Body of pancreas (tissue), 4 donors: ENCODE results near the gene OTULINL. TPM values are rescaled to one million over a fixed set of nuclear protein-coding genes. Genes with fewer than 3 reads are reported as not detected.

Experiments
- ATAC-seq: fragments of 150-250 bp; one replicate; pipeline ENCODE4 v1.9.1; 2016
- DNase-seq, 4 donors: peaks; one replicate each; pipeline ENCODE4 v3.0.0-alpha.2; 2019
- H3K27ac ChIP-seq, 4 donors: fragments of 200-600 bp; sonication (generic); 1 replicate in 3 of 4; 2 replicates in 1 of 4; pipeline versions ENCODE4 v1.5.1 to v1.6.1; 2016 to 2019; ENCODE audit warnings: mild to moderate bottlenecking in 1 of 4, mixed read lengths in 1 of 4, moderate library complexity in 1 of 4
- H3K27me3 ChIP-seq, 2 donors: fragments of 200-600 bp; sonication (generic); one replicate each; pipeline ENCODE4 v1.6.0; 2016; ENCODE audit warnings: mild to moderate bottlenecking in 1 of 2
- H3K36me3 ChIP-seq, 2 donors: fragments of 200-600 bp; sonication (generic); replicated peaks in 1 of 2; 2 replicates each; pipeline ENCODE4 v1.5.1; 2016; ENCODE audit warnings: low read depth in 2 of 2; ENCODE audit not compliant: insufficient read depth in 1 of 2
- H3K4me1 ChIP-seq: fragments of 200-600 bp; sonication (generic); one replicate; pipeline ENCODE4 v1.6.0; 2016
- H3K4me3 ChIP-seq, 2 donors: fragments of 200-600 bp; sonication (generic); 1 replicate in 1 of 2; 2 replicates in 1 of 2; pipeline ENCODE4 v1.5.1; 2016 to 2019
- H3K9me3 ChIP-seq, 3 donors: fragments of 200-600 bp; sonication (generic); 1 replicate in 2 of 3; 2 replicates in 1 of 3; pipeline ENCODE4 v1.5.1; 2016
- POLR2A ChIP-seq, 3 donors: fragments of 450-650 bp; IDR thresholded peaks; one replicate each; pipeline ENCODE4 v1.6.1; 2016; ENCODE audit warnings: antibody characterized with exemption in 3 of 3, mild to moderate bottlenecking in 2 of 3
- WGBS, 2 donors: methylation state at CpG; one replicate each; pipeline ENCODE4 v1.1.5; 2017; 5-methylcytosine and 5-hydroxymethylcytosine counted together
- intact Hi-C: fragments of 100-400 bp; cut with DNase I; formaldehyde crosslinking; loops from one replicate; pipeline ENCODE4 v1.15.1; 2023
- total RNA-seq, 2 donors: library from RNA; depleted of rRNA; stranded (reverse); fragments of >200 nt; gene quantifications; one replicate each; pipeline ENCODE4 v1.1.0, GENCODE V29; 2016
- TF ChIP-seq, protein P1 (sequence below), 7 experiments: fragments of 450-650 bp in 4 of 7; fragments of 200-600 bp in 3 of 7; sonication (generic) in 3 of 7; IDR thresholded peaks; one replicate each; pipeline ENCODE4 v1.5.1; 2016 to 2019; ENCODE audit warnings: antibody characterized with exemption in 7 of 7

The OTULINL gene
- total RNA-seq, 2 donors from 2014 or later: 3.3 to 26.2 TPM

DNA sequence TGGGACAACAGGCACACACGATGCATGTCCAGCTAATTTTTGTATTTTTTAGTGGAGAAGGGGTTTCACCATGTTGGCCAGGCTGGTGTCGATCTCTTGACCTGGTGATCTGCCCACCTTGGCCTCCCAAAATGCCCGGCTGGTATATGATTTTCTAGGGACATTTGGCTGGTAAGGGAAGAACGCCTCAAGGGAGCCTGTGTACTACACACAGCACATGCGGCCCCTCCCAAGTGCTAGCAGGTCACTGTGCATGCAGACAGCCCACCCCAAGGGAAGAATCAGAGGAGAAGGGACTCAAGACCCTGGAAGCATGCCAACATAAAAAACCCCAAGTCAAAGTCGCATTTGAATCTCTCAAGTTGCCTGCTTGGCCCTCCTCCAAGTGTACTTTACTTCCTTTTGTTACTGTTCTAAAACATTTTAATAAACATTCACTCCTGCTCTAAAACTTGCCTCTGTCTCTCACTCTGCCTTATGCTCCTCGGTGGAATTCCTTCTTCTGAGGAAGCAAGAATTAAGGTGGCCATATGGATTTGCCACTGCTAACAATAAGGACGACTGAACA, 24.3 kb upstream of the OTULINL start:
- intact Hi-C loops: no loop called here
- 52 to 58% methylated on average over 8 of the region's 8 CpGs for WGBS, 2 donors
- Histone ChIP-seq H3K36me3 (no peaks in the 10 kb centered on the region), H3K4me1 (peaks cover 13% of the 10 kb centered on the region), H3K4me3 (no peak overlapping the region), H3K9me3 (no peaks in the 10 kb centered on the region), H3K27ac (no peak overlapping the region), H3K27me3 (no peaks in the 10 kb centered on the region)
- DNase-seq (peak in 1 of 4 donors; percentile 25), ATAC-seq (no peak)
- TF ChIP-seq, protein P1, sequence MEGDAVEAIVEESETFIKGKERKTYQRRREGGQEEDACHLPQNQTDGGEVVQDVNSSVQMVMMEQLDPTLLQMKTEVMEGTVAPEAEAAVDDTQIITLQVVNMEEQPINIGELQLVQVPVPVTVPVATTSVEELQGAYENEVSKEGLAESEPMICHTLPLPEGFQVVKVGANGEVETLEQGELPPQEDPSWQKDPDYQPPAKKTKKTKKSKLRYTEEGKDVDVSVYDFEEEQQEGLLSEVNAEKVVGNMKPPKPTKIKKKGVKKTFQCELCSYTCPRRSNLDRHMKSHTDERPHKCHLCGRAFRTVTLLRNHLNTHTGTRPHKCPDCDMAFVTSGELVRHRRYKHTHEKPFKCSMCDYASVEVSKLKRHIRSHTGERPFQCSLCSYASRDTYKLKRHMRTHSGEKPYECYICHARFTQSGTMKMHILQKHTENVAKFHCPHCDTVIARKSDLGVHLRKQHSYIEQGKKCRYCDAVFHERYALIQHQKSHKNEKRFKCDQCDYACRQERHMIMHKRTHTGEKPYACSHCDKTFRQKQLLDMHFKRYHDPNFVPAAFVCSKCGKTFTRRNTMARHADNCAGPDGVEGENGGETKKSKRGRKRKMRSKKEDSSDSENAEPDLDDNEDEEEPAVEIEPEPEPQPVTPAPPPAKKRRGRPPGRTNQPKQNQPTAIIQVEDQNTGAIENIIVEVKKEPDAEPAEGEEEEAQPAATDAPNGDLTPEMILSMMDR (IDR thresholded peaks at IDR 0.05): no peak
- TF ChIP-seq POLR2A (IDR thresholded peaks at IDR 0.05): no peak

- TF ChIP-seq POLR2A (IDR thresholded peaks at IDR 0.05): no peak
- TF ChIP-seq, protein P1 (IDR thresholded peaks at IDR 0.05): no peak
- no peak for DNase-seq
- Histone ChIP-seq H3K27ac (no peak overlapping the region), H3K4me3 (no peak overlapping the region), H3K27me3 (no peaks in the 10 kb centered on the region), H3K9me3 (no peaks in the 10 kb centered on the region), H3K36me3 (no peaks in the 10 kb centered on the region), H3K4me1 (peaks cover 13% of the 10 kb centered on the region)
- ATAC-seq: no peak
- intact Hi-C loops: no loop called here
- WGBS, 2 donors: 35 to 39% methylated on average over 8 of the region's 8 CpGs
Observed at GRCh38 chr5:14557791-14558415, 23.7 kb upstream of the OTULINL start.

DNA sequence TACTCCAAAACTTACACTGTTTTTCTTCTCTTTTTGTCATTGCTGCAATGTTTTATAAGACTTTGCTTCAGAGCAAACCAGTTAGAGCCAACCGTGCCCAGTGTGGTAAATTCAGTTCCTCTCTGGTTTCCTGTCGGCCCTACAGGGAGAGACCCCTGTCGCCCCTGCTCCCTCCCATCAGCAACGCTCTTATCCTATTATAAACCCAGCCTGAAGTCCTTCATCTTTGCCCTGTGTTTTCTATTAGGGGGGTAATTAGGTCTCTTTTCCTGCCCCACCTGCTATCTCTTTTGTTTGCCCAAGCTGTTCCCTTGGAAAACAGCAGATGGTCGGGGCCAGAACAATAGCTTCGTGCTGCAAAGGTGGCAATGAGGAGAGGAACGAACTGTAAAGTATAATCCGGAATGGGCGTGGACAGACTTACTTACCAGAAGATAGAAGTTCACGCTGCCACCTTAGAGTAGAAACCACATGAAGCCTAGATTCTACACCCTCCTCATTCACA, 21.4 kb upstream of the OTULINL start:
- Histone ChIP-seq H3K9me3 (no peaks in the 10 kb centered on the region), H3K27ac (no peak overlapping the region), H3K36me3 (no peaks in the 10 kb centered on the region), H3K4me3 (no peak overlapping the region), H3K27me3 (no peaks in the 10 kb centered on the region), H3K4me1 (peaks cover 13% of the 10 kb centered on the region)
- ATAC-seq (peak; percentile 27), DNase-seq (peak in 2 of 4 donors; percentile 41 to 44)
- TF ChIP-seq, protein P1 (IDR thresholded peaks at IDR 0.05): no peak
- no peak for TF ChIP-seq POLR2A (IDR thresholded peaks at IDR 0.05)
- intact Hi-C loops: no loop called here
- 12 to 17% methylated on average over 10 of the region's 10 CpGs for WGBS, 2 donors

DNA sequence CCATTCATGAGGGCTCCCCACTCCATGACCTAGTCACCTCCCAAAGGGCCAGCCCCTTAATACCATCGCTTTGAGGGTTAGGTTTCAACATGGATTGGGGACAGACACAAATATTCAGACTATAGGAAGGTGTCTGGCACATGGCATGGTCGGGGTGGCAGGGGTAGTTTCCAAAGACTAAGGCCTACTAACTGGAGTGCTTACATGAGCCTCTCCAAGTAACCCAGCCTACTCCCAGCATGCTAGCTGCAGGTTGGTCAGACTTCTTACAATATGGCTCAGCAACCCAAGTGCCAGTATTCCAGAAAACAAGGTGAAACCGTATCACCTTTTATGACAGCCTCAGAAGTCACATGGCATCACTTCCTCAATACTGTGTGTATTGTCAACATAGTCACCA, 19.9 kb upstream of the OTULINL start:
- Histone ChIP-seq H3K4me3 (no peak overlapping the region), H3K27ac (no peak overlapping the region), H3K4me1 (peaks cover 13% of the 10 kb centered on the region), H3K27me3 (no peaks in the 10 kb centered on the region), H3K9me3 (no peaks in the 10 kb centered on the region), H3K36me3 (no peaks in the 10 kb centered on the region)
- no peak for DNase-seq
- TF ChIP-seq, protein P1 (IDR thresholded peaks at IDR 0.05): no peak
- no peak for TF ChIP-seq POLR2A (IDR thresholded peaks at IDR 0.05)
- WGBS, 2 donors: 78 to 97% methylated on average over 3 of the region's 3 CpGs
- no peak for ATAC-seq
- intact Hi-C loops: no loop called here

- no peaks in the 10 kb centered on the region for H3K36me3 ChIP-seq
- WGBS, 2 donors: 64 to 83% methylated on average over 1 of the region's 1 CpG
- intact Hi-C loops: no loop called here
Observed at GRCh38 chr5:14568333-14568732, 13.3 kb upstream of the OTULINL start.

More at GRCh38 chr5:14568333-14568732, 13.3 kb upstream of the OTULINL start:
- Histone ChIP-seq H3K4me3 (no peak overlapping the region), H3K4me1 (no peaks in the 10 kb centered on the region), H3K27me3 (no peaks in the 10 kb centered on the region), H3K9me3 (no peaks in the 10 kb centered on the region), H3K27ac (no peak overlapping the region)
- no peak for ATAC-seq
- TF ChIP-seq POLR2A (IDR thresholded peaks at IDR 0.05): no peak
- TF ChIP-seq, protein P1 (IDR thresholded peaks at IDR 0.05): no peak
- no peak for DNase-seq
